Panc1 (cell line): ENCODE results near the gene FBXO3.

ENCODE experiments used
- POLR2AphosphoS5 ChIP-seq: IDR thresholded peaks from 2 replicates; pipeline ENCODE4 v1.6.1; 2012; ENCODE audit warnings: mild to moderate bottlenecking, low read depth, low read length, moderate library complexity
- SIN3A ChIP-seq: IDR thresholded peaks from 2 replicates; pipeline ENCODE4 v1.6.1; 2012; ENCODE audit warnings: low read depth, mild to moderate bottlenecking, low read length, moderate library complexity, borderline replicate concordance; ENCODE audit not compliant: insufficient read depth
- TF ChIP-seq, protein P1 (sequence below): fragments of 450-650 bp; IDR thresholded peaks from 2 replicates; pipeline ENCODE4 v1.5.1; 2017; ENCODE audit warnings: mild to moderate bottlenecking
- TF ChIP-seq, protein P2 (sequence below), 2 experiments: IDR thresholded peaks; 2 replicates each; pipeline ENCODE4 v1.6.1; 2011 to 2012; ENCODE audit warnings: low read depth in 2 of 2, control low read depth in 1 of 2, low read length in 1 of 2, mild to moderate bottlenecking in 1 of 2, moderate library complexity in 1 of 2; ENCODE audit not compliant: insufficient read depth in 1 of 2

DNA sequence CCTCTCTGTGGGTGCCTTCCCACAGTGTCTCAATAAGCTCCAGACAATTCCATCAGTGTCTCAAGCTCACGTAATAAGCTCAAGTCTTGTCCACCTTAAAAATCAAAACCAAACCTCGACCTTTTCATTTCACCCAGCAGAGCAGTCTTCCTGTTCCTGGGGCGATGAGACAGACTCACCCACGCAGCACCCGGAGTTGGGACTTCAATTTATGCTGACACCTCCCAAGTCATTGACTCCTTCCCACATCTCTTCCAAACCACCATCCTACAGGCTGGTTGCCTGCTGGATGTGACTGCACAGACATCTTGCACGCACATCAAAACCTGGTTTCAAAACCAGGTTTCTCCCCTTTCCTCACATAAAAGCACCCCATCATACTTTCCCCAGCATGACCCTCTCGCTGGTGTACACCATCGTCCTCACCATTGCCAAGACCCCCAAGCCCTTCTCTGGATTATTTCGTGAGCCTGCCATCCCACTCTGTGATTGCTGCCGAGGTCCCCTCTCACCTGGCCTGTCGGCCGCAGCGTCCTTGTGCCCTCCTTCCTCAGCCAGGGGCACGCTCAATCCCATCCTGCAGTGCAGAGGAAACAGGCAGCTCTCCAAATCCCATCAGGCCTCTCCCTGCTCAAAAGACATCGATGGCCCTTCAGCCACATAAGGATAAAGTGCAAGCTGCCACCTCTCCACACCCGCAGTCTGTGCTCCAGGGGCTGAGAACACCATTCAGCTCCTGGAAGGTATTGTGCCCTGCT lies 45.1 kb upstream of the FBXO3 start:
- TF ChIP-seq, protein P1, sequence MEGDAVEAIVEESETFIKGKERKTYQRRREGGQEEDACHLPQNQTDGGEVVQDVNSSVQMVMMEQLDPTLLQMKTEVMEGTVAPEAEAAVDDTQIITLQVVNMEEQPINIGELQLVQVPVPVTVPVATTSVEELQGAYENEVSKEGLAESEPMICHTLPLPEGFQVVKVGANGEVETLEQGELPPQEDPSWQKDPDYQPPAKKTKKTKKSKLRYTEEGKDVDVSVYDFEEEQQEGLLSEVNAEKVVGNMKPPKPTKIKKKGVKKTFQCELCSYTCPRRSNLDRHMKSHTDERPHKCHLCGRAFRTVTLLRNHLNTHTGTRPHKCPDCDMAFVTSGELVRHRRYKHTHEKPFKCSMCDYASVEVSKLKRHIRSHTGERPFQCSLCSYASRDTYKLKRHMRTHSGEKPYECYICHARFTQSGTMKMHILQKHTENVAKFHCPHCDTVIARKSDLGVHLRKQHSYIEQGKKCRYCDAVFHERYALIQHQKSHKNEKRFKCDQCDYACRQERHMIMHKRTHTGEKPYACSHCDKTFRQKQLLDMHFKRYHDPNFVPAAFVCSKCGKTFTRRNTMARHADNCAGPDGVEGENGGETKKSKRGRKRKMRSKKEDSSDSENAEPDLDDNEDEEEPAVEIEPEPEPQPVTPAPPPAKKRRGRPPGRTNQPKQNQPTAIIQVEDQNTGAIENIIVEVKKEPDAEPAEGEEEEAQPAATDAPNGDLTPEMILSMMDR: no peak
- TF ChIP-seq POLR2AphosphoS5 (no peak), SIN3A (no peak)
- TF ChIP-seq, protein P2, sequence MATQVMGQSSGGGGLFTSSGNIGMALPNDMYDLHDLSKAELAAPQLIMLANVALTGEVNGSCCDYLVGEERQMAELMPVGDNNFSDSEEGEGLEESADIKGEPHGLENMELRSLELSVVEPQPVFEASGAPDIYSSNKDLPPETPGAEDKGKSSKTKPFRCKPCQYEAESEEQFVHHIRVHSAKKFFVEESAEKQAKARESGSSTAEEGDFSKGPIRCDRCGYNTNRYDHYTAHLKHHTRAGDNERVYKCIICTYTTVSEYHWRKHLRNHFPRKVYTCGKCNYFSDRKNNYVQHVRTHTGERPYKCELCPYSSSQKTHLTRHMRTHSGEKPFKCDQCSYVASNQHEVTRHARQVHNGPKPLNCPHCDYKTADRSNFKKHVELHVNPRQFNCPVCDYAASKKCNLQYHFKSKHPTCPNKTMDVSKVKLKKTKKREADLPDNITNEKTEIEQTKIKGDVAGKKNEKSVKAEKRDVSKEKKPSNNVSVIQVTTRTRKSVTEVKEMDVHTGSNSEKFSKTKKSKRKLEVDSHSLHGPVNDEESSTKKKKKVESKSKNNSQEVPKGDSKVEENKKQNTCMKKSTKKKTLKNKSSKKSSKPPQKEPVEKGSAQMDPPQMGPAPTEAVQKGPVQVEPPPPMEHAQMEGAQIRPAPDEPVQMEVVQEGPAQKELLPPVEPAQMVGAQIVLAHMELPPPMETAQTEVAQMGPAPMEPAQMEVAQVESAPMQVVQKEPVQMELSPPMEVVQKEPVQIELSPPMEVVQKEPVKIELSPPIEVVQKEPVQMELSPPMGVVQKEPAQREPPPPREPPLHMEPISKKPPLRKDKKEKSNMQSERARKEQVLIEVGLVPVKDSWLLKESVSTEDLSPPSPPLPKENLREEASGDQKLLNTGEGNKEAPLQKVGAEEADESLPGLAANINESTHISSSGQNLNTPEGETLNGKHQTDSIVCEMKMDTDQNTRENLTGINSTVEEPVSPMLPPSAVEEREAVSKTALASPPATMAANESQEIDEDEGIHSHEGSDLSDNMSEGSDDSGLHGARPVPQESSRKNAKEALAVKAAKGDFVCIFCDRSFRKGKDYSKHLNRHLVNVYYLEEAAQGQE (IDR thresholded peaks at IDR 0.05; ENCODE audit: insufficient read depth in 1 of 2, low read depth in 2 of 2, low read length in 1 of 2): no peak
